Measurements from ENCODE around the gene NUTF2. TPM values are rescaled to one million over a fixed set of nuclear protein-coding genes. Genes with fewer than 3 reads are reported as not detected.

NUTF2 gene
- total RNA-seq: 140 and 141 TPM in 2 replicates

DNA sequence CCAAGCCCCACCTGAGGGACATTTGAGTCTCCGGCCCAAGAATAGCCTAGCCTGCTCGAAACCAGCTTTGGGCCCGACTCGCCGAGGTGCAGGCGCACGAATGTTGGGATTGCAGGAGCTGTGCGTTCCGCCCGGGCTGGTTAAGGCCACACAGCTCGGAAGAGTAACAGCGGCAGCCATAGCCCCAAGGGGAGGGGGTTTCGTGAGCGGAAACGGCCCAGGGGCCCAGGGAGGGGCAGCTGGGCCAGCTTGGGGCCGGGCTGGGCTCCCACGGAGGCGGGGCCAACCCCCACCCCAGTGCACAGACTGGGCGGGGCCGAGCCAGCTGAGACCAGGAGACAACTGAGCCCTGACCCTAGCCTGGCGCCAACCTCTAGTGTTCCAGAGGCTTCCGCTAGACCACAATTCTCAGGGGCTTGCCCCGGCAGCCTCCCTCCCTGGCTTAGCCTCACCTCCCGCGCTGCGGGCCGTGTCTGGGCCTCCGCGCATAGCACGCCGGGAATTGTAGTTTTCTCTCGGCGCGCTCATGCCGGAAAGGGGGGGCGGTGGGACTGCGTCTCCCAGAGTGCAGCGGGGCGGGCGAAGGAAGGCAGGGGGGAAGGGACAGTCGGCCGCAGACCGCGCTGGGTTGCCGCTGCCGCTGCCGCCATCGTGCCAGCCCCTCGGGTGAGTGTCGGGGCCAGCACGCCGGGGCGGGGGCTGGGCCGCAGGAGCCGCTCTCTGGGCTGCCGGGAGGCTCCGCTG is at the start of gene NUTF2:
TSS of gene NUTF2 (plus strand) at position 614 of the 744 bp plus-strand sequence. CDS start 18,198 bp downstream, outside the sequence.

DNA sequence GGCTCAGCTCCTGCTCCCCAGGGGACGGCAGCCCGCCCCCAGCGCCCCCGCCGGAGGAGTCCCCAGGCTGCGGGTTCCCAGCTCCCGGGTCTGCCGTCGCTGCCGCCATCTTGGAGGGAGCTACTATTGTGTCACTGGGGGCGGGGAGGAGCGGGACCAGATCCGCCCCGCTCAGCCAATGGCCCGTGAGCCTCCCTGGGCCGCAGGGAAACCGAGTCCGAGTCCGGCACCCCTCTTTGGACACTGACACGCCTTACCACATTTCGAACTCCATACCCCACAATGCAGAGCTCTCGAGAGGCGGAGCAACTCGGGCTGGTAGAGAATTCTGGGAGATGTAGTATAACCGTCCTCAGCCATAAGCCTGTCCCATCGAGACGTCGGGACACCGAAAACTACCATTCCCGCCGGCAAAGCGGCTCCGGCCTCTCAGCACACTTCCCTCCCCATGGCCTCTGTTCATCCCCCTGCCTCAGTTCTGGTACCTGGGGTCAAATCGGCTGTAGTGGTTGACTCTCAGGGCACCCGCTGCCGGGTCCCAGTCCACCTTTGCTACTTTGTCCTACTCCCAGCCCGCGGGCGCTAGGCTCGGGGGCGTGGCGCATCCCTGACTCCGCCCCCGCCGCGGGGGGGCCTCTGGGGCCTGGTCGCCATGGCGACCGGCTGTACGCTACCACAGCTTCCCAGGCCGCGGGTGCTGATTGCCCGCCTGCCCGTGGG is 40.1 kb upstream of the NUTF2 start, which contains the start of the genes RANBP10 and TSNAXIP1:
TSS of gene RANBP10 (minus strand) at position 133 of the 720 bp plus-strand sequence. CDS start at position 109, 24 bp downstream.
TSS of gene TSNAXIP1 (plus strand) at position 462 of the 720 bp plus-strand sequence. CDS start 261 bp downstream, outside the sequence.

DNA sequence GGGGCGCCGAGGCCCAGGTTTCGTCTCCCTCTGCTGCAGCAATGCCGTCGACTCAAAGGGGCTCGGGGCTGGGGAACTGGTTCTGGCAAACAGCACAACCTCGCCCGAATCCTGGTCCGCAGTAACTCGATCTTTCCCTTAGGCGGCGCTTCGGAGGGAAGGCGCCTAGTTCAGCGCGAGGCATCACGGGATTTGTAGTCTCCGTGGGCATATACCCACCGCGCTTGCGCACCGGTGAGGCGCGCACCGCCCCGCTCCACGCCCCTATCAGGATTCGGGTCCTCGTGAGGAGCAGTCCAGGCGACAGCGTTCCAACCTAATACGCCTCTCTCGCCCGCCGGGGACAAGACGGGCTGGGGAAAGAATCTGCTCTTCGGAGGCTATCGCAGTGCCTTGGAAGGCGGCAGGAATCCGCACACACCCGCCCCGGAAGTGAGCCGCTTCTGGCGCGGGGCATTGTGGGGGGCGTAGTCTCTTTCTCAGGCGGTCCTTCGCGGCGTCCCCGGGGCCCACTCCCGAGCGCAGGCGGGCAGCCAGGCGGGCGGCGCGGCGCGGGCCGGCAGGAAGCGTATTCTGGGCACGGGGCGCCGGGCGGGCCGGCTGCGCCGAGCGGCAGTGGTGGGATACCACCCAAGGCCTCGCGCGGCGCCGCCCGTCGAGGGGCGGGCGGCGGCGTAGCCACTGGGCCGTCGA is 4.8 kb upstream of the NUTF2 start, which contains the start of gene THAP11:
TSS of gene THAP11 (plus strand) at position 505 of the 693 bp plus-strand sequence. CDS start 235 bp downstream, outside the sequence.

DNA sequence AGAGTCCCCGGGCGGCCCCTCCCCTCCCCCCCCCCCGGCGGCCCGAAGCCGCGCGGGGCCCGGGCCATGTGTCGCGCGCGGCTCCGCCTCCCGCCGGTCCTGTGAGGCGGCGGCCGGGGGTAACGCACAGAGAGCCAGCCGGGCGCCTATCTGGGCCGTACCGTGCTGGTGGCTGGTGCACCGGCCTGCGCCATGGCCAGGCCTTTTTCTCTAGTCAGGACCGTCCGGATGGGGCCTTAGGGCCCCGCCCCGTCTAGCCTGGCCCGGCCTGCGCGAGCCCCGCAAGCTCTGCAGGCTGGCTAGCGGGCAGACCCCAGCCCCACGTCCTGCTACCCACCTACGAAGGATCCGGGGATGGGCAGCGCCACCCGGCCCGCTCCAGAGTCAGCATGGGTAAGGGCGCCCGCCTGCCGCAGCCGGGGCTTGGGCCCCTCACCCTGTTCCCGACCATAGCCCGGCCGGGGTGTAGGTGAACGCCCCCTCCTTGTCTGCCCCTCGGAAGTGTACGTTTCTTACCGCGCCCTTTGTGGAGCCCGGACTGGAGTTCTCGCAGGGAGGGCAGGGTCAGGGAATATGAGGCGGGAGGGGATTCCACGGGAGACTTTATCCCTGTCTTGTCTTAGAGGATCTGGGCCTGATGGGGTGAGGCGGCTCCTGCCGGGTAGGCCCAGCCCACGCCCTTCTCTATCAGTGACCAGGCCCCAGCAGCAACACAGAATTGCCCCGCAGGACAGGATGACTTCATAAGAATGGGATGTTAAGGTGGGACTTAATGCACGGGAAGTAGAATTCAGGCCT is 530 bp downstream of the NUTF2 start, which contains the start of gene CENPT:
TSS of gene CENPT (minus strand) at position 630 of the 798 bp plus-strand sequence. CDS start 13,834 bp downstream, outside the sequence.

DNA sequence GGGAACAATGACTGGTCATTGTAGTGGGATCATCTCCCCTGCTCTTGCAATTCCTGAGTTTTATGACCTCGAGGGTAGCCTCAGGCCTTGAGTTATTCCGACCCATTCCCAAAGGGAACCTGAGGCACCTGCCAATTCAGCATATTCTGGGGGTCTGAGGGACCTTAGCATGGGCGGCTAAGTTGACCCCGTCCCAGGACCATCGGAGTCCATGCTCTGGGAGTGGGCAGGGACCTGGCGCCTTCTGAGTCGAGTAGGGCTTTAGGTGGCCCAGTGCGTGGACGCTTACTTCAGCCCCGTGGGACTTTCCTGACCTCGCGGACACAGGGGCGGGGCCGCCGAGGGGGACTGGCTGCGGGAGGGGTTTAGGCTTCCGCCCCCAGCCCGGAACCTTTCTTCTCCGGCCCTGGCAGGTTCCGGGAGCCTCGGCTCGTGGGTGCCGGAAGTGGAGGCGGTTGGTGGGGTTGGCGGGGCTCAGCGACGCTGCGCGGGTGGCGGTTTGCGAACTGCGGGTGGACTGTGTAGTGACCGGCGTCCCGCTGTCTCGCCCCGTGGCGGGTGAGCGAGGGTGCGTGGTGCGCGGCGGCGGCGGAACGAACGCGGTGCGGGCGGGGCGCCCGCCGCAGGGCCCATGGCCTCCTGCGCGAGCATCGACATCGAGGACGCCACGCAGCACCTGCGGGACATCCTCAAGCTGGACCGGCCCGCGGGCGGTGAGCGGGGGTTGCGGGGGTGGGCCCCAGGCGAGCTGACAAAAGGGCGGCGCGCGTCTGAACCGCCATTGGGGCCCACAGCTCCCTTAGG is 26.1 kb downstream of the NUTF2 start, which contains the start of gene EDC4:
TSS of gene EDC4 (plus strand) at position 422 of the 804 bp plus-strand sequence. CDS start at position 632, 210 bp downstream.

DNA sequence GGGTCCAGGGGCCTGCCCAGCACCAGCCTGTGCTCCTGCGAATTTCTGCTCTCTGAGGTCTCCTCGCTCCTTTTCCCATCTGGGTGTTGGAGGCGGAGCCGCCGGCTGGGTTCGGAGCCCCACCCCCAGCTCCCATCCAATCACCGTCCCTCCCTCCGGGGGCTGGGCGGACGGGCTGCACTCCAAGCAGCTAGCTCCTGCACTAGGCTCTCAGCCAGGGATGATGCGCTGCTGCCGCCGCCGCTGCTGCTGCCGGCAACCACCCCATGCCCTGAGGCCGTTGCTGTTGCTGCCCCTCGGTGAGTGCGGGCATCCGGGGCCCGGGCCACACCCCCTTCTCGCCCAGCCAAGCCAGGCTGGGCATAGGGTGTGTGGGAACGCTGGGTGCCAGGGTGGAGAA is 38.0 kb downstream of the NUTF2 start, which contains the start of gene NRN1L:
TSS of gene NRN1L (plus strand) at position 202 of the 400 bp plus-strand sequence. CDS start at position 221, 19 bp downstream.

DNA sequence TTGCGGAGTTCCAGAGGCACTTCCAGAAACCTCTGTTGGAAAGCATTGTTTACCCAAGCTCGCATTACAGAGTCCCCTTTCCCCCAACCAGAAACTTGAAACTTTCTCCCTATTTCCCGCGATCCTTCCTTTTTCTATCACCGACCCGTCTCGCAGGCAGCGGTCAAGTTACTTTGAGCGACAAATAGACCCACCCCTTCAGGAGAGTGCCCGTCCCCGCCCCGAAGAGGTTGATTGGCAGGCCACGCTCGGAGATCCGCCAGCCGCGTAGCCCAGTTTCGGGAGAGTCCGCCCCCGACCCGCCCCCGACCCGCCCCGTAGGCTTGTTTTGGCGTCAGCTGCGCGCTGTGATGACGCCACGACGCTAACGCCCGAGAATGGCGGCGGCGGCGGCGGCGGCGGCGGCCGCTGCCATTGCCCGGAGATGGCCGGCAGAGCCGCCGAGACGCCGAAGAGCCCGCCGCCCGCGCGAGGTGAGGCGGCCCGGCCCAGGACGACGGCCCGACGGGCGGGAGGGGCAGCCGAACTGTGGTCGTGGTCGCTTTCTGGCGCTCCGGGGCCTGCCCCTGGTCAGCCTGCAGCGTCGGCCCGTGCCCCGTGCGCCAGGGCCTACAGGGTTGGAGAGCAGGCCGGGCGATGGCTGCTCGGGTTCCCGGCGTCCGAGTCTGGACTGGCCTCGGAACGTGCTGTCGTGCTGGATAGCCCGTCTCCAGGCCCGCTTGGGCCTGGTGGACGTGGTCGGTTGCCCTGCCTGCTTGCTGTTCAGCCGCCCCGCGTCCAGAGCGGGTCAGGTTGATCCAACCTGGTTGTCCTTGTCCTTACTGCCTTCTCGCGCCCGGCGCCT is 46.4 kb downstream of the NUTF2 start, which contains the start of gene PSKH1:
TSS of gene PSKH1 (plus strand) at position 356 of the 844 bp plus-strand sequence. CDS start 15,496 bp downstream, outside the sequence.

Other genes starting within 250 kb of the NUTF2 start
- under 0.01 and 0.07 TPM in 2 replicates for gene CARMIL2, start 201.8 kb upstream of the NUTF2 start, total RNA-seq
- gene ACD, start 186.7 kb upstream of the NUTF2 start, total RNA-seq: 10.3 and 13.8 TPM in 2 replicates
- gene PARD6A, start 186.0 kb upstream of the NUTF2 start, total RNA-seq: 0.57 and 5.8 TPM in 2 replicates
- 13.2 and 17.4 TPM in 2 replicates for gene ENKD1, start 180.2 kb upstream of the NUTF2 start, total RNA-seq
- gene C16orf86, start 180.1 kb upstream of the NUTF2 start, total RNA-seq: 0.34 and 0.85 TPM in 2 replicates
- 15.4 and 23.6 TPM in 2 replicates for gene GFOD2, start 127.6 kb upstream of the NUTF2 start, total RNA-seq
- gene RANBP10, start 40.4 kb upstream of the NUTF2 start, total RNA-seq: 3.8 and 9.8 TPM in 2 replicates
- 0.50 TPM in 1 of 2 replicates, not detected in the other for gene TSNAXIP1, start 40.0 kb upstream of the NUTF2 start, total RNA-seq
- gene THAP11, start 4.6 kb upstream of the NUTF2 start, total RNA-seq: 29.0 and 34.7 TPM in 2 replicates
- gene CENPT, start 760 bp downstream of the NUTF2 start, total RNA-seq: 10.3 and 16.2 TPM in 2 replicates
- gene EDC4, start 26.1 kb downstream of the NUTF2 start, total RNA-seq: 36.6 and 71.5 TPM in 2 replicates
- 0.21 and 0.34 TPM in 2 replicates for gene NRN1L, start 38.0 kb downstream of the NUTF2 start, total RNA-seq
- gene PSKH1, start 46.3 kb downstream of the NUTF2 start, total RNA-seq: 9.6 and 28.2 TPM in 2 replicates
- gene CTRL, start 84.9 kb downstream of the NUTF2 start, total RNA-seq: 0.21 and 0.34 TPM in 2 replicates
- 16.1 and 16.8 TPM in 2 replicates for gene PSMB10, start 89.9 kb downstream of the NUTF2 start, total RNA-seq
- 1.7 and 4.6 TPM in 2 replicates for gene LCAT, start 97.2 kb downstream of the NUTF2 start, total RNA-seq
- gene SLC12A4, start 121.7 kb downstream of the NUTF2 start, total RNA-seq: 31.1 and 41.5 TPM in 2 replicates
- not detected in 2 replicates for gene DPEP3, start 133.6 kb downstream of the NUTF2 start, total RNA-seq
- not detected in 2 replicates for gene DPEP2, start 152.6 kb downstream of the NUTF2 start, total RNA-seq
- gene DPEP2NB, start 169.0 kb downstream of the NUTF2 start, total RNA-seq: not detected in 2 replicates
- 13.2 and 18.1 TPM in 2 replicates for gene DDX28, start 176.3 kb downstream of the NUTF2 start, total RNA-seq
- 23.3 and 24.6 TPM in 2 replicates for gene DUS2, start 176.4 kb downstream of the NUTF2 start, total RNA-seq
- gene NFATC3, start 238.4 kb downstream of the NUTF2 start, total RNA-seq: 11.6 and 16.2 TPM in 2 replicates